GM10248 (cell line): ENCODE results near the gene SAPCD1.

ENCODE experiments used
- CTCF ChIA-PET: fragments of 300-600 bp; sonication (Branson Sonifier 250); formaldehyde crosslinking; extraction: SDS; loops from one replicate; lab custom pipeline; 2021; ENCODE audit warnings: antibody characterized with exemption; lab: Yijun Ruan, JAX
- POLR2A ChIA-PET: fragments of 350-650 bp; sonication (Branson Sonifier 250); formaldehyde crosslinking; extraction: SDS; loops from one replicate; lab custom pipeline; 2020; ENCODE audit warnings: antibody characterized with exemption; lab: Yijun Ruan, JAX
- DNase-seq: peaks from one replicate; pipeline ENCODE4 v3.0.0; 2012; ENCODE audit errors: extremely low spot score
- TF ChIP-seq, protein P1 (sequence below): IDR thresholded peaks from 2 replicates; pipeline ENCODE4 v1.5.1; 2012; ENCODE audit warnings: mild to moderate bottlenecking, low read depth; ENCODE audit errors: extremely low read depth, missing control alignments, control extremely low read depth

Gene SAPCD1

DNA sequence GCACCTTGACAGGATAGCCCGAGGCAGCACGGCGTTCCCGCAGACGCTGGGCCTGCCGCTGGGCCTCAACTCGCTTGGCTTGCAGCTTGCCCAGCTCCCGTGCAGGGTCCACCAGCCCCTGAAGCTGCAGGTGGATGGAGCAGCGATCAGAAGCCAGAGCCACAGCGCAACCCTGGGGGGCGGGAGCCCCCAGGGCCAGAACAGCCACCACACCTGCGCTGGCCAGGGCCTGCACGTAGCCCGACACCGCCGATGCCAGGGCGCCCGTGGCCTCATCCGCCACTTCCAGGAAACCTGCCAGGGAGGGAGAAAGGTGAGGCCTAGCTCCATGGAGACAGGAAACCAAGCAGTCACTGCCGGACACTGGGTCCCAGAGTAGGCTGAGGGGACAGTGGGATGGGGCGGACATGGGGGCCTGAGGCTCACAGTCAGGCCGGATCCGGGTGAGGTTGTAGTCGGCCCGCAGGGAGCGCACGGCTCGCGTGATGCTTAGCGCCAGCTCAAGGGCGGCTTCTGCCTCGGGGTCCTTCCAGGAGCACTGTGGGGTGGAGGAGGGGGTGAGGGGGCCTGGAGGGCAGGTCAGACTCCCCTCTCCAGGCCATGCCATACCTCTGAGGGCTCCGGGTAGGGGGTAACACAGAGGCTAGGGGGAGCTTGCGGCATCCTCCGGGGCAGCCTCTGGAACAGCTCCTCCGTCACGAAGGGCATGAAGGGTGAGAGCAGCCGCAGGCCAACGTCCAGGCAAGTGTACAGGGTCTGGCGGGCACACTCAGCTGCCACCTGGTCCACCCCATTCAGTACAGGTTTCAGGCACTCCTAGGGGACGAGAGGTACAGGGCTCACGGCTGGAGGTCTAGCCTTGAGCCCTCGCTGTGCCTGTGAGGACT lies 16.8 kb downstream of the SAPCD1 start:
- ChIA-PET CTCF (interaction anchor here (1.3 to 4.6 kb wide), 5 partner anchors 9 to 32 kb away, joined by 3 to 31 read pairs (median 5); partner anchors contain the start of gene VARS1), POLR2A (interaction anchor here (1.6 kb wide), 1 partner anchor 48 kb away, joined by 5 read pairs; the partner anchor contains the start of gene HSPA1B)
- TF ChIP-seq, protein P1, sequence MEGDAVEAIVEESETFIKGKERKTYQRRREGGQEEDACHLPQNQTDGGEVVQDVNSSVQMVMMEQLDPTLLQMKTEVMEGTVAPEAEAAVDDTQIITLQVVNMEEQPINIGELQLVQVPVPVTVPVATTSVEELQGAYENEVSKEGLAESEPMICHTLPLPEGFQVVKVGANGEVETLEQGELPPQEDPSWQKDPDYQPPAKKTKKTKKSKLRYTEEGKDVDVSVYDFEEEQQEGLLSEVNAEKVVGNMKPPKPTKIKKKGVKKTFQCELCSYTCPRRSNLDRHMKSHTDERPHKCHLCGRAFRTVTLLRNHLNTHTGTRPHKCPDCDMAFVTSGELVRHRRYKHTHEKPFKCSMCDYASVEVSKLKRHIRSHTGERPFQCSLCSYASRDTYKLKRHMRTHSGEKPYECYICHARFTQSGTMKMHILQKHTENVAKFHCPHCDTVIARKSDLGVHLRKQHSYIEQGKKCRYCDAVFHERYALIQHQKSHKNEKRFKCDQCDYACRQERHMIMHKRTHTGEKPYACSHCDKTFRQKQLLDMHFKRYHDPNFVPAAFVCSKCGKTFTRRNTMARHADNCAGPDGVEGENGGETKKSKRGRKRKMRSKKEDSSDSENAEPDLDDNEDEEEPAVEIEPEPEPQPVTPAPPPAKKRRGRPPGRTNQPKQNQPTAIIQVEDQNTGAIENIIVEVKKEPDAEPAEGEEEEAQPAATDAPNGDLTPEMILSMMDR: no peak
- no peak for DNase-seq

DNA sequence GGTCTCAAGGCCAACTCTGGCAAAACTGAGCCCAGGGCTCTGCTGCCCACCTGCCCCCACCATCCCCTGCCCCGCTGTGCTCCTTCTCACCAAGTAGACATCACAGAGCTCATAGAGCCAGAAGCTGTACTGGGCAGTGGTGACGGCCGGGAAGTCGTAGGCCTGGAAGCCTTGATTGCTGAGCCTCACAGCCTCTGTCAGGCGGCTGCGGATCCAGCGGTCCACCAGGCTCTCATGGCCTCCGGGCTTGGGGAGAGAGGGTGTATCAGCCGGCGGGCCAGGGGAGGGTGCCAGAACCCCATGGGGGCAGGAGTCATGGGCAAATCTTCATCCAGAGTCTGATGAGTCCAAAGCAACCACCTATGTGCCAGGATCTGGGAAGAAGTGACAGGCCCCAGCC lies 17.5 kb downstream of the SAPCD1 start:
- no peak for DNase-seq
- TF ChIP-seq, protein P1: no peak
- POLR2A ChIA-PET: no interaction called here
- CTCF ChIA-PET: interaction anchor here (1.3 to 4.6 kb wide), 5 partner anchors 10 to 32 kb away, joined by 3 to 31 read pairs (median 5); partner anchors contain the start of gene VARS1

DNA sequence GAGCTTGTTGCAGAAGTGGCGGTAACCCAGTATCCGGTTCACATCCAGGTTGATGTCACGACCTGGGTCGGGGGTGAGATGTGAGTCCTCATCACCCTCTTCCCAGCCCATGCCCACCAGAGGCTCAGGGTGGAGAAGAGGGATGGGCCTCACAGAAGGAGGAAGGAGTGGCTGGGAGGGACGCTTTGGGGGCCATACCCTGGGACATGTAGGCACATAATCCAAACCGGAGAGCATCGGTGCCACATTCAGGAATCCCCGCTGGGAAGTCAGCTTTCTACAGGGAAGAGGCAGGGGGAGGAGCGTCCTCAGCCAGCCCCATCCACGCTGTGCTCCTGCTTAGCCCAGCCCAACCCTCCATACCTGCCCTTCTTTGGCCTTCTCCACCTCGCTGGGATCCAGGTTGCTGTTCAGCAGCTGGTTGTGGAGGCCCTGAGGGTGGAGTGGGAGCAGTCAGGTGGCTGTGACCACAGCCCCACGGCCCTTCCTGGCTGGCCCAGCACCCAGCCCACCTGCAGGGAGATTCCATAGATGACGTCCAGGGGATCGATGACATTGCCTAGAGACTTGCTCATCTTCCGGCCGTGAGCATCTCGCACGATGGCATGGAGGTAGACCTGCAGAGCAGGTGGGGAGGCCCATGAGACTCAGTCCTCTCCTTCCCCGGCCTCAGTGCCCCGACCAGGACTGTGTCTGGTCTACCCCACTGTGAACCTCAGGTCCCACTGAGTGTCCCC lies 18.2 kb downstream of the SAPCD1 start:
- TF ChIP-seq, protein P1: no peak
- POLR2A ChIA-PET: interaction anchor here (0.8 kb wide), 1 partner anchor 11 kb away, joined by 3 read pairs; no protein-coding TSS in a partner anchor
- CTCF ChIA-PET: interaction anchor here (1.0 to 4.6 kb wide), 6 partner anchors 11 to 33 kb away, joined by 3 to 31 read pairs (median 6); partner anchors contain the start of gene VARS1
- no peak for DNase-seq

DNA sequence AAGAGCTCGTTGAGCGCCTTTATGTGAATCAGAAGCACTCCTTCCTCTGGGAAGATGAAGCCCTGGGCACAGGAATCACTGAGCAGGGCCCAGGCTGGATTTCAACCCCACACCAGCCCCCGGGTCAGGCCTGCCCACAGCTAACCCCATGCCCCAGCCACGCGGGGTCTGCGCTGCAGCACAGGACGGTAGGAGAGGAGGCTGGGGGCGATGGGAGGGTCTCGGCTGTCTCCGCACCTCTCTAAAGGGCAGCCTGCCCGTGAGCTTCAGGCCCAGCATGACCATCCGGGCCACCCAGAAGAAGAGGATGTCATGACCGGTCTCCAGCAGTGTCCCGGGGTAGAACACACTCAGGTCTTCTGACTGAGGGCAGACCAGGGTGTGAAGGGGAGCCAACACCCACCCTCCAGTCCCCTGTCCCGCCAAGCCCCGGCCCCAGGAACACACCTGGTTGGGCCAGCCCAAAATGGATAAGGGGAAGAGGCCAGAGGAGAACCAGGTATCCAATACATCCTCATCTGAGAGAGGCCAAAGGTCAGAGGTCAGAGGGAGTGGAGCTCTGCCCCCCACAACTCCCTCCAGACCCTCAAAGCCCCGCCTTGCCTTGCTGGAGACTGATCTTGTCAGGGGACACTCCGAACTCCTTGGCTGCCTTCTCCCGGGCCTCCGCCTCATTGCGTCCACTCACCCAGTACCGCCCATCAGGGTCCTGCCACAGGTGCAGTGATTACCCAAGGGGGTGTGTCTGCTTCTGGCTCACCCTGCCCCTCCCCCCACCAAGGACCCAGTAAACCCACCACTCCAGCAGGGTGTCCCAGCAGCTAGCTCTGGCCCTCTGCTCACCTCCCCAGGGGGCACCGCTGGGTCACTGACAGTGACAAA lies 19.0 kb downstream of the SAPCD1 start:
- TF ChIP-seq, protein P1: no peak
- ChIA-PET POLR2A (interaction anchor here (0.8 kb wide), 1 partner anchor 12 kb away, joined by 3 read pairs; no protein-coding TSS in a partner anchor), CTCF (interaction anchor here (1.0 to 4.6 kb wide), 3 partner anchors 10 to 15 kb away, joined by 5 to 31 read pairs (median 9); partner anchors contain the start of gene VARS1)
- DNase-seq: no peak

DNA sequence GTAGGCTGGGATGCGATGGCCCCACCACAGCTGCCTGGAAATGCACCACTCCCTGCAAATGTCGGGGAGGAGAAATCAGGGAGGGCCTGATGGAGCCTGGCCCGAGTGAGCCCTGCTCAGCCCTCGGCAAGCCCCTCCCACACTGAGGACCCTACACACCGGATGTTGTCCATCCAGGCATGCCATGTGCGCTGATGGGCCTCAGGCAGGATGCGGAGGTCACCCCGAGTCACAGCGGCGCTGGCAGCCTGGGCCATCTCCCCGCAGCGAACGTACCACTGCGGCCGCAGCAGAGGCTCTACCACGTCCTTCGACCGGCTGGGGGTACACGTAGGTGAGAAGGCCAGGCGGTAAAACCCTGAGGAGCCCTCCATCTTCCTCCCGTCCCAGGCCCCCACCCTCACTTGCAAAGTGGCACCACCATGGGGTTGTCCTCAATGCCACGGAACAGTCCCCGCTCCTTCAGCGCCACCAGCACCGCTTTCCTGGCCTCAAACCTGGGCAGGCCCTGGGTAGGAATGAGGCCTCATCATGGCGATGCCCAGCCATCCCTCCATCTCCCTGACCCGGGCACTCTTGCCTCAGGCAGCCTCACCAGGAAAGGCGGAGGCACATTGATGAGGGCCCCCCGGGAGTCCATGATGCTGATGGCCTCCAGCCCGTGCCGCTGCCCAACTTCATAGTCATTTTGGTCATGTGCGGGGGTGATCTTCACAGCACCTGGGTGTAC lies 19.8 kb downstream of the SAPCD1 start:
- ChIA-PET POLR2A (no interaction called here), CTCF (interaction anchor here (1.9 to 7.2 kb wide), 4 partner anchors 8 to 13 kb away, joined by 9 to 41 read pairs (median 20); no protein-coding TSS in a partner anchor)
- TF ChIP-seq, protein P1: no peak
- no peak for DNase-seq
